Stimulated activated CD4-positive, alpha-beta T cell treated with anti-CD3 and anti-CD28 coated beads, TNF-alpha, amount 100 ng/mL, for 48 hours (primary cell): ENCODE data around the gene CNTROB.

Experiments used
- DNase-seq, 3 donors: peaks; one replicate each; pipeline ENCODE4 v3.0.0-alpha.2; 2020; ENCODE audit warnings: low read depth in 3 of 3

The CNTROB gene

DNA sequence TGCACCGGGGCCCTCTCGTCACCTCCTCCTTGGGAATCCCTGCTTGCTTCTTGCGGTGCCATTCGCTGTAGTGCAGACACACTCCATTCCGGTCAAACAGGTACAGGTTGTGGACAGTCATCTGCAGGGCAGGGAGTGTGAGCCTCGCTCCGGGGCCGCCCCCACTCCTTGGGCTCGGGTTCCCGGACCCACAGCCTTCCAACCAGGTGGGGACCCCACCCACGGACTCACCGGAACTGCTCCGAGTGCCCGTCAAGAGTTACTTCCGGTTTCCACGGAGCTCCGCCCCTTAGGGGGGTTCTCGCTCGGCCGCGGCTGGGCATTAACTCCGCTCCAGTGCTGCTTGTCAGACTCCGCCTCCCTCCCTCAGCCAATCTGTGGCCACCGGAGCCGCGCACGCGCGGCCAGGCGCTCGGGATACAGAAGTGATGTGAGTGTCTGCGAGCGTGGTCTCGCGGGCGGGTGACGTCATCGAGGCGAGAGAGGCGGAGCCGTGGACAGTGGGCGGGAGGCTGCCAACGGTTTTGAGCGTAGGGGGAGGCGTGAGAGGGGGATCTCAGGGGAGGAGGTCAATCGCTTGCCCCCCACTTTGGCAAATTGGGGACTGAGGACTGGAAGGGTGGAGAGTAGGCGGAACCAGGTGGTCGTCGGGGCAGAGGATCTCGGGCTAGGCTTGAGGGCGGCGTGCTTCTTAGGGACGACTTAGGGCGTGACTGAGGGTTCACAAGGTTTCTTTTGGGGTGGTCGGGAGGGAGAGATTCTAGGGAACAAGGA is at the start of gene CNTROB, which contains the start of gene TRAPPC1:
TSS of gene CNTROB (plus strand) at position 498 of the 774 bp plus-strand sequence. CDS start 874 bp downstream, outside the sequence.
TSS of gene TRAPPC1 (minus strand) at position 238 of the 774 bp plus-strand sequence. CDS start at position 121, 117 bp downstream.
- peak; percentile 98 to 99 (median 99) for DNase-seq

DNA sequence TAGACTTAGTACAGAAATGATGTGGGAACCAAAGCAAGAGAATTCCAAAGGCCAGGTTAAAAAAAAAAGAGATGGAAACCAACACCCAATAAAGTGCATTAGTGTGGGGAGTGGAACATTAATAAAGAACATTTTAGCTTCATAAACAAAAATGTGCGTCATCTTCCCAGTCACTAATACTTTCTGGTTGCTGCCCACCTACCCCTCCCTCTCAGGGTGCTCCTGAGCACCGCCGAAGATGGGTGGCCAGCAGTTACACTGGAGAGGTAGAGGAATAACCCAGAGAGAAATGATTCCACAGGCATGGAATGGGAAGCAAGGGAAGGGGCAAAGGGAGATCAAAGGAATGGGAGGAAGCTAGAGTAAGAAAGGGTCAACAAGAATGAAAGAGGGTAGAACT is 49.4 kb upstream of the CNTROB start:
- DNase-seq = no peak

GRCh38 chr17:7883781-7884386 is 48.1 kb upstream of the CNTROB start:
- peak in 1 of 3 donors; percentile 40 for DNase-seq

DNA sequence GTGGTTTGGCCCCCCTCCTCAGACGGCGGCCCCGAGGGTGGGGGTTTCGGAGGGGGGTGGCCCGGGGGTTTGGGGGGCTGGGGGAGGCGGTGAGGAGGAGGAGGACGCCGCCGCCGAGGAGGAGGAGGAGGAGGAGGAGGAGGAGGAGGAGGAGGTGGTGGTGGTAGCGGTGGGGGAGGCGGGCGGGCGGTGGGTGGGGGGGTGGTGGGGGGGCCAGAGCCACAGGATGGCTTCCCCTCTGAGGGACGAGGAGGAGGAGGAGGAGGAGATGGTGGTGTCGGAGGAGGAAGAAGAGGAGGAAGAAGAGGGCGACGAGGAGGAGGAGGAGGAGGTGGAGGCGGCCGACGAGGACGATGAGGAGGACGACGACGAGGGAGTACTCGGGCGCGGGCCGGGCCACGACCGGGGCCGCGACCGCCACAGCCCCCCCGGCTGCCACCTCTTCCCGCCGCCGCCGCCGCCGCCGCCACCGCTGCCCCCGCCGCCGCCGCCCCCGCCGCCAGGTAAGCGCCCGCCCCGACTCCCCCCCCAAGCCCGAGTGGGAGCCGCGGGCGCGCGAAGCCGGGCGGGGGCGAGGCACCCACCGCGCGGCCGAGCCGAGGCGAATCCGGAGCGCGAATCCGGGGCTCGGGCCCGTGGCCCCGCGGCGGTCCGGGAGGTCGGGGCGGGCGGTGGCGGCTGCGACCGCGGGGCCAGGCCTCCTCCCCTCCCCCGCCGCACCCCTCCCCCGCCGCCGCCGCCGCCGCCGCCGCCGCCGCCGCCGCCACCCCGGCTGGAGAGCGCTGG is 47.2 kb upstream of the CNTROB start:
- DNase-seq = no peak

DNA sequence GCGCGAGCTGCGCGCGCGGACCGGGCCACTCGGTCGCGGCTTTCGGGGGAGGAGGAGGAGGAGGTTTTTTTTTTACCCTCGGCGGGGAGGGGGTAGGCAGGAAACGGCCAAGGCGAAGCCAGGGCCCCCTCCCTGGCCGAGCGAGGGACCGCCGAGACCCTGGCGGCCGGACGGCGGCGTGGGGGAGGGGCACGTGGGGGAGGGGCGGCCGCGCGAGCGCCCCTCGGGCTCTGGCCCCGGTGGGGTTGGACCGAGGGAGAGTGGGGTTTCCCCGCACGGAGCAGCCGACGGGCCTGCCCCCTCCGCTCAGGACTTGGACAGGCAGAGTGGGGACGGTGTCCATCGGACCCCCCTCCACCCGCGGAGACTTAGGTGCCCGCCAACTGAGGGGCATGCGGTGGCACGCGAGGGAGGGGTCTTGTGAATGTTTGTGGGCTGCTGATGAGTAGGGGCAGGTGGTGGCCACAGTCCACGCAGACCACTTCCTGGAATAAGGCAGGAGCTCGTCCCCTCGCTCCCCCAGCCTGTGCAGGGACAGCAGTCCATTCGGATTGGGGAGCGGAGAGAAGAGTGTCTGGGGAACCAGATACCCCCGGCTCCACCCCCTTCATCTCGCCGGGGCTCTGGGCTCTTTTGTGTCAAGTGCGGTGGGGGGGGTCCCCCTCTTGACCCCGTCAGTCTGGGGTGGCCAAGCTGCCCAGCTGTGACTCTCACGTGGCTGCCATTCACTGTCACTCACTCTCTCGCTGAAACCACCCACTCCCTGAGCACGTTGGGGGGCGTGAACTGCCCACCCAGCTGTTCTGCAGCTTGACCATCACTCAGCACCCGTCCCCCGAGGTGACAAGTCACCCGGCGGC is 46.4 kb upstream of the CNTROB start:
- DNase-seq = peak in 1 of 3 donors; percentile 34

DNA sequence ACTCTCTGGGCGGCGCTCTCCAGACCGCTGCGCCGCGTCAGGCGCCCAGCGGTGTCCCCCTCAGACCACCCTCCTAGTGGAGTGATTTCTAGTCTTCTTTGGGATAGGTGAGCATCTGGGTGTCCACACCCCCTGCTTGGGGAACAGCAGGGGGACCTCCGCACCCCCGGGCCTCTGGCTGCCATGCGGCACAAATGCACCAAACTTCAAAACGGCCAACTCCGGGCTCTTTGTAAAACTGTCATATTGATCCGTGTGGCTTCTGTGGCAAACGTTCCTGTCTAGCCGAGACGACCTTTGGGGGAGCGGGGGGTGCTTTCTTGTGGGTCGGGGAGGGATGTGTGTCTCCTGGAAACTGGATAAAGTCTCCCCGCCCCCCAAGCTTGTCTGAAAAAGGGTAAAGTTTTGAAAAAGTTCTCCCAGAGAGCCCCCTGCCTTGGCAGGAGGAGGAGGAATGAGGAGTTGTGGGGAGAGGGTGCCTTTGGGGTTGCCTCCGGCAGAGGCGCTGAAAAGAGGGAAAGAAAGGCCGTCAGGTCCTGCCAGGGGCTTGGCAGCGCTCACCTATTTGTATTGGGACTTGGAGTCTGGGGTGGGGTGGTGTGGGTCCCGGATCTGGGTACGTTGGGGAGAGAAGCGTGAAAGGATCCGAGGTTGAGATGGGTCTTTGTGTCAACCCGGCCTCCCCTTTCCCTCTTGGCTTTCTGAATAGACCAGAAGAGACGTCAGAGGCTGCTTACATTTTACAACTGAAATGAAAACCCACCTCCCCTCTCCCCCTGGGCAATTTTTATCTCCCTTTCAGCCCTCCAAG is 45.6 kb upstream of the CNTROB start:
- DNase-seq = peak in 1 of 3 donors; percentile 46

DNA sequence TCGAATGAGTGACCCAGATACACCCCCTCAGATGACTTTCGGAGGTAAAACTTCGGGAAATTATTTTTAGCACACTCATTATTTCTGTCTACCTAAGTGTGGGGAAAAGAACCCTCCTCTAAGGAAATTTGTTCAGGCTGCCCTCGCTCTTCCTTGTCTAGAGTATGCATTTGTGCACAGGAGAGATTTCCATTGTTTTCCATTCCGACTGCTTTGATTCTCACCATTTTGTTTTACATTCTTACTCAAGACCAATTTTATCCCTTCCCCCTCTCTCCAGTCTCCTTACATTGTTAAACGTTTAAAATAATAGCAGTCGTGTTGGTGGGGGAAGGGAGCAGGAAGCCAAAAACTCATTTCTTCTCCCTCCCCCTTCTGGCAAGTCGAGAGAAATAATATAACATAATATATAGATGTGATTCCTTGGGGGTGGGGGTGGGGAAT is 44.9 kb upstream of the CNTROB start:
- no peak for DNase-seq

GRCh38 chr17:7887482-7888183 is 44.4 kb upstream of the CNTROB start:
- DNase-seq = peak; percentile 70 to 88 (median 86)

DNA sequence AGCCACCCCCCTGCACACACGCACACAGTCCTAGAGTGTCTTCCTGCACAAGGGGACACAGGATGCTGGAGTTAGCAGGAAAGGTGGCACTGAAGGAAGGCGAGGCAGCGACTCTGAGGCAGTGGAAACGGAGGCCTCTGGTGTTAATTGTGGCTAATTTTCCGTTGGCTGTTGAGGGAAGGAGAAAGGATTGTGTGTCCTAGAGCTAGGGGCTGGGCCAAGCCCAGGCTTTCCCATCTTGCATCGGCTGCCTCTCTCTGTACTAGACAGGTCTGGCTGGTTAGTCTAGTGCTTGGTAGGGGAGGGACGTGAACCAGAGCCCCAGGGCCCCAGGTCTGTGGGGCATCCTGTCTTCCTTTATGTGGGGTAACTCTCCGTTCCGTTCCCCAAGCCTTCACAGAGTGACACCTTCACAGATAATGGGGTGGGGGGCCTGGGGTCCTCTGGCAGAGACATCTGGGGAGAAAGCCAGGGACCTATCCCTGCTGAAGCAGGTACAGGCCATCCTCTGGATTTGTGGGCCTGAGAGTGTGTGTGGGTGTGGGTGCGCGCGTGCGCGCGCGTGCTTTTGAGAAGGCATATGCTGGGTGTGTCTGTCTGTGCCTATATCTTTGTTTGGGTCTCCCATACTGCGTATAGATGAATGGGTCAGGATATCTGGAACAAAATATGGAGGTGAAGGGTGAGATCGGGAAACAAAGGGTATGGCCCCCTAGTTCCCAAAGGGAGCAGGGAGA is 43.7 kb upstream of the CNTROB start, which contains the start of gene CHD3:
TSS of gene CHD3 (plus strand) at position 606 of the 737 bp plus-strand sequence. CDS start 212 bp downstream, outside the sequence.
- DNase-seq = peak in 1 of 3 donors; percentile 55

DNA sequence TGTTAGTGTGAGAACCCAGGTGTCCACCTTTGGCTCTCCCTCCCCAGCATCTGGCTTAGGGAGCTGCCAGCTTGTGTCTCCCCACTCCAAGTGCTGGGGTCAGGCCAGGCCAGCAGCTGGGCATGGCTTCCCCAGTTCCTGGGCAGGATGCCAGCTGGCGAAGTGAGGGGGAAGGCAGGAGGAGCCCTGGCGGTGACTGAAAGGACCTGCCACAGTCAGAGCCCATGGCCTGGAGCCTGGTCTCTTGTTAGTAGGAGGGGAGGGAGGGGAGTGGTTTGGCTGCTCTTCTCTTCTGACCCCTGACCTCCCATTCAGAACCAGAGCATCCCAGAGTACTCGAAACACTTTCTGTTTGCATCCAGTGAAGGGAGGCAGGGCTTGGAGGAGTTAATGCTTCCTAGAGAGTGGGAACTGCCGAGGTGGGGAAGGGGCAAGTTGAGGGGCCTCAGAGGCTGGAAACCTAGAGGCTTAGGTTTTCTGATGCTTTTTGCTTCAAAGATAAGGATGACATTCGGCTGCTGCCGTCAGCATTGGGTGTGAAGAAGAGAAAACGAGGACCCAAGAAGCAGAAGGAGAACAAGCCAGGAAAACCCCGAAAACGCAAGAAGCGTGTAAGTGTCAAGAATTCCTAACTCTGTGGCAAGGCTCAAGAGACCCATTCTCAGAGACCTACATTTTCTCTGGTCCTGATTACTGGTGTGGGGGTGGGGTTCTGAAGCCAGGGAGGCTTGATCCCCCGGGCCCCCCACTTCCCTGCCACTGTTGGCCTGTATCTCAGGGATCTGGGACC is 42.6 kb upstream of the CNTROB start:
- DNase-seq = no peak

GRCh38 chr17:7893187-7893880 is 38.7 kb upstream of the CNTROB start:
- no peak for DNase-seq

GRCh38 chr17:7894226-7894625 is 37.8 kb upstream of the CNTROB start:
- no peak for DNase-seq

- no peak for DNase-seq
These were observed 37.1 kb upstream of the CNTROB start for GRCh38 chr17:7894866-7895265.

- DNase-seq = no peak
These were observed 34.9 kb upstream of the CNTROB start for GRCh38 chr17:7897090-7897489.

GRCh38 chr17:7897773-7898172 is 34.2 kb upstream of the CNTROB start:
- DNase-seq = no peak

DNA sequence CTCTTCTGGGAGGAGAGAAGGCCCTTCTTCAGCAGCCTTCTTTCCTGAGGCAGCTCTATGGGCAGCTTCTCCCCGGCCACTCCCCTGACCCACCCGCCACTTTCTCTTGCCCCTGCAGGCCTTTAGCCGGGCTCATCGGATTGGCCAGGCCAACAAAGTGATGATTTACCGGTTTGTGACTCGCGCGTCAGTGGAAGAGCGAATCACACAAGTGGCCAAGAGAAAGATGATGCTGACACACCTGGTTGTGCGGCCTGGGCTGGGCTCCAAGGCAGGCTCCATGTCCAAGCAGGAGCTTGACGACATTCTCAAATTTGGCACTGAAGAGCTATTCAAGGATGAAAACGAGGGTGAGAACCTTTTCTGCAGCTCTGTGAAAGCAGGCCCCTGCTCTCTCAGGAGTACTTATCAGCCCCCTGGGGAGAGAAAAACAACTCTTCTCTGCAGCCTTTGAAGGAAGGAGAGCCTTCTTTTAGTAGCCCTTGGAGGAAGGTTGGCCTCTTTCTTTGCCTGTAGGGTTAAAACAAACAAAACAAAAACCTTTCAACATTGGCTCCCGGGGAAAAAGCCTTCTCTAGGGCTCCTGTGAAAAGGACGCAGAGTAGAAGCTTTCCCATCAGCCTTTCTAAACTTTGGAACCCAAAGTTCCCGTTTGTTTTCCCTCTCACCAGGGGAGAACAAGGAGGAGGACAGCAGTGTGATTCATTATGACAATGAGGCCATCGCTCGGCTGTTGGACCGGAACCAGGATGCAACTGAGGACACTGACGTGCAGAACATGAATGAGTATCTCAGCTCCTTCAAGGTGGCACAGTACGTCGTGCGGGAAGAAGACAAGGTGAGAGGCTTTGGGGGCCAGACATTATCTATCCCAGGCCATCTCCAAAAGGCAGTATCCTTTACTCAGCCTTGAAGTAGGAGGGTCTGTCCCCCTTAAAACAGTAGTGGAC is 28.6 kb upstream of the CNTROB start:
- DNase-seq = no peak
